Measurements from ENCODE around the gene CABP1.
A peak's percentile ranks its signal among the peaks of the same experiment; 100 is the strongest.
"Not testable (repeated sequence)": the region's sequence is repeated elsewhere in the genome, so short reads cannot be mapped to it uniquely, and the experiment has no call there.

CABP1 gene

GRCh38 chr12:120639771-120640721 lies at the start of gene CABP1:
Gene CABP1, plus strand, starts transcription at chr12:120640626. Its CDS starts 60 bp downstream, at chr12:120640686.
- DNase-seq: peak; percentile 66 to 68

DNA sequence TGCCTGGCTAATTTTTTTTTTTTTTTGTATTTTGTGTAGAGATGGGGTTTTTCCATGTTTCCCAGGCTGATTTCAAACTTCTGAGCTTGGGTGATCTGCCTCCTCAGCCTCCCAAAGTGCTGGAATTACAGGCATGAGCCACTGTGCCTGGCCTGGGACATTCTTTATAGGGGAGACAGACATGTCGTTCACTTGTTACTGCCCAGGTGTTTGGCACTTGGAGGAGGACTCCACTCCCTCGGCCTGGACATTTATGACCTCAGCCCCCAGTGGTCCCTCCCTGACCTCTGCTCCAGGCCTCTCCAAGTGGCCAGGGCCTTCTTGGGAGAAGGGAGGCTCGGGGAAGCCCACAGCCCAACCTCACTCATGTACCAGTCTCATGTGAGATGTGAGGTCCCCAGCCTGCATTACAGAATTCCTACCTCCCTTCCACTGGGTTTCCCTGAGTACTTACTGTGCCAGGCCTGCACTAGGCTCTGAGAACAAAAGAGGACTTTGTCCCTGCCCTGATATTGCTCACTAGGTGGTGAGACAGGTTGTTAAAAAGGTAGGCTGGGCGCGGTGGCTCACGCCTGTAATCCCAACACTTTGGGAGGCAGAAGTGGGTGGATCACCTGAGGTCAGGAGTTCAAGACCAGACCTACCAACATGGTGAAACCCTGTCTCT lies 49.6 kb upstream of the CABP1 start:
- DNase-seq: no peak

DNA sequence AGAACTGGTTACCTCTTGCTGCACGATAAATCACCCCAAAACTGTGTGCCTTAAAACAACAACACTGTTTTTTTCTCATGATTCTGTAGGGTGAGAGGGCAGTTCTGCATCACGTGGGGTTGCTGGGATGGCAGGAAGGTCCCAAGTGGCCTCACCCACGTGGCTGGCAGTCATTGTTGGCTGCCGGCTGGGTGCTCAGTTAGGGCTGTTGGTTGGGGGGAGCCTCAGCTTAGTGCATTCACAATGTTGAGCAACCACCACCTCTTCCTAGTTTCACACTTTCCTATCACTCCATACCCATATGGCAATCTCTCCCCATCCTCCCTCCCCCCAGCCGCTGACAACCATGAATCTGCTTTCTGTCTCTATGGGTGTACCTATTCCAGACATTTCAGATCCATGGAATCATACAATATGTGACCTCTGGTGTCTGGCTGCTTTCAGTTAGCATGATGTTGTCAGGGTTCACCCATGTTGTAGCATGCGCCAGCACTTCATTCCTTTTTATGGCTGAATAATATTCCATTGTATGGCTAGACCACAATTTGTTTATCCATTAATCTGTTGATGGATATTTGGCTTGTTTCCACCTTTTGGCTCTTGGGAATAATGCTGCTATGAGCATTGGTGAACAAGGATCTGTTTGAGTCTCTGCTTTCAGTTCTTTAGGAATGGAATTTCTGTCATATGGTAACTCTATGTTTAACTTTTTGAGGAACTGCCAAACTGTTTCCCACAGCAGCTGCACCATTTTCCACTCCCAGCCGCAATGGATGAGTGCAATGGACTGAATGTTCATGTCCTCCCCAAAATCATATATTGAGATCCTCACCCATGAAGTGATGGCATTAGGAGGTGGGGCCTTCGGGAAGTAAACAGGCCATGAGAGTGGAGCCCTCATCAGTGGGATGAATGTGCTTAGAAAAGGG lies 48.0 kb upstream of the CABP1 start:
- DNase-seq: no peak

DNA sequence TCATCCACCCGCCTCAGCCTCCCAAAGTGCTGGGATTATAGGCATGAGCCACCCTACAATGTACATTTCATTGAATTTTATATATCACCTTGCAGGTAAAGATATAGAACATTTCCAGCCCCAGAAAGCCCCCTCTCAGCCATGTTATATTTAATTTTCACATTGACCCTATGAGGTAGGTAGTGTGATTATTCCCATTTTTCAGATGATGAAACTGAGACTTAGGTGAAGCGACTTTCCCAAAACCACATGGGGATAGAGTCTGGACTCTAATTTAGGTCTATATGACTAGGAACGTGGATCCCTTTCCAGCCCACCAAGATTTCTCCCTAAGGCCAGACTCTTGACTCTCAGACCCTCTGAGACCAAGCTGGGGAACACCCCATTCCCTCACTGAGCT lies 43.5 kb upstream of the CABP1 start:
- DNase-seq: no peak

DNA sequence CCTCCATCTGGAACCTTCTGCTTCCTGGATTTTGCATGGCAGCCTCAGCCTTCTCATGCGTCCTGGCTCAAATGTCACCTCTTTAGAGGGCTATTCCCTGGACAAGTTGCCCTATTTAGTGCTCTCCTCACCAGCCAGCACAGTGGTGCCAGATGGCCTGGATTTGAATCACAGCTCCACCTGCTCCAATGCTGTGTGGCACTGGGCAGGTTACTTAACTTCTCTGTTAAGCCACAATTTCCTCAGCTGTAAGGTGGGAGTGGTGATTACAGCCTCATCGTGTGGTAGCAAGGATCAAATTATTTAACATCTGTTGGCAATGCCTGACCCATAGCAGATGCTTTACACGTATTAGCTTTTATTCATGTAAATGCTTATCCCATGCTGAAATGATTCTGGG lies 42.6 kb upstream of the CABP1 start:
- no peak for DNase-seq

- peak in 1 of 2 donors; percentile 33 for DNase-seq
Observed at GRCh38 chr12:120598674-120599463, 41.6 kb upstream of the CABP1 start.

- no peak for DNase-seq
Observed at GRCh38 chr12:120599672-120600552, 40.5 kb upstream of the CABP1 start.

DNA sequence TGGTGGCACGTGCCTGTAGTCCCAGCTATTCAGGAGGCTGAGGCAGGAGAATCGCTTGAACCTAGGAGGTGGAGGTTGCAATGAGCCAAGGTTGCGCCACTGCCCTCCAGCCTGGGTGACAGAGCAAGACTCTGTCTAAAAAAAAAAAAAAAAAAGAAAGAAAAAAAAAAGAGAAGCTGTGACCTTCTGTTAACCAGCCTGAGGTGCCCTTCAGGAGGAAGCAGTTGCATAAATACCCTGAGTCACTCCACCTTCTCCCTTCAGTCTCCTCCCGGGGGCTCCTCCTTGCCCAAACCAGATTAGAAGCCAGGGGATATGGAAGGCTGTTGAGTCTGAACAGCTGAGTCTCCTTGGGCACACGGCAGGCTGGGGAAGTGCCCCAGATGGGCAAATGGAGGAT lies 38.0 kb upstream of the CABP1 start:
- DNase-seq: peak in 1 of 2 donors; percentile 44

DNA sequence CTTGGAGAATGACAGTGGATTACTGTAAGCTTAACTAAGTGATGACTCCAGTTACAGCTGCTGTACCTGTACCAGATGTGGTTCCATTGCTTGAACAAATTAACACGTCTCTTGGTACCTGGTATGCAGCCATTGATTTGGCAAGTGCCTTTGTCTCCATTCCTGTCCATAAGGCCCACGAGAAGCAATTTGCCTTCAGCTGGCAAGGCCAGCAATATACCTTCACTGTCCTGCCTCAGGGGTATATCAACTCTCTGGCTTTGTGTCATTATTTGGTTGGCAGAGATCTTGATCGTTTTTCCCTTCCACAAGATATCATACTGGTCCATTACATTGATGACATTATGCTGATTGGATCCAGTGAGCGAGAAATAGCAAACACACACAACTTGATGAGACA lies 29.9 kb upstream of the CABP1 start:
- no peak for DNase-seq

DNA sequence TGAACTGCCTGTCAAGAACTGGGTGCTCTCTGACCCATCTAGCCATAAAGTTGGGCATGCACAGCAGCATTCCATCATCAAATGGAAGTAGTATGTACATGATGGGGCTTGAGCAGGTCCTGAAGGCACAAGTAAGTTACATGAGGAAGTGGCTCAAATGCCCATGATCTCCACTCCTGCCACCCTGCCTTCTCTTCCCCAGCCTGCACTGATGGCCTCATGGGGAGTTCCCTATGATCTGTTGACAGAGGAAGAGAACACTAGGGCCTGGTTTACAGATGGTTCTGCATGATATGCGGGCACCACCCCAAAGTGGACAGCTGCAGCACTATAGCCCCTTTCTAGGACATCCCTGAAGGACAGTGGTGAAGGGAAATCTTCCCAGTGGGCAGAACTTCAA lies 28.9 kb upstream of the CABP1 start:
- DNase-seq: not testable (repeated sequence)

DNA sequence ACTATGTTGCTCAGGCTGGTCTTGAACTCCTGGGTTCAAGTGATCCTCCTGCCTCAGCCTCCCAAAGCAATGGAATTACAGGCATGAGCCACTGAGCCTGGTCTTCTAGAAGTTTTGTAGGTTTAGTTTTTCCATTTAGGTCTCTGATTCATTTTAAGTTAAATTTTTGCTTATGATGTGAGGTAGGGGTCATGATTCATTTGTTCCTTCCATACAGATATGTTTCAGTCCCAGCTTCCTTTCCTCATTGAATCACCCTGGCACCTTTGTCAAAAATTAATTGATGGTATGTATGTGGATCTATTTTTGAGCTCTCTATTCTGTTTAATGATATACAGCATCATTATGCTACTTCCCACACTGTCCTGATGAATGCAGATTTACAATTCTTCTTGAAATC lies 25.6 kb upstream of the CABP1 start:
- DNase-seq: no peak

GRCh38 chr12:120617193-120617592 lies 23.2 kb upstream of the CABP1 start:
- DNase-seq: not testable (repeated sequence)

DNA sequence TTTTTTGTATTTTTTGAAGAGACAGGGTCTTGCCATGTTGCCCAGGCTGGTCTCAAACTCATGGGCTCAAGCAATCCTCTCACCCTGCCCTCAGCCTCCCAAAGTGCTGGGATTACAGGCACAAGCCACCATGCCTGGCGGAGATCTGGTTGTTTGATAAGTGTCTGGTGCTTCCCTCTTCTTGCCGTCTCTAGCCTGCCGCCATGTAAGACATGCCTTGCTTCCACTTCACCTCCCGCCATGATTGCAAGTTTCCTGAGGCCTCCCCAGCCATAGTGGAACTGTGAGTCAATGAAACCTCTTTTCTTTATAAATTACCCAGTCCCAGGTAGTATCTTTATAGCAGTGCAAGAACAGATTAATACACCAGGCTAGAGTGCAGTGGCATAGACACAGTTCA lies 22.7 kb upstream of the CABP1 start:
- not testable (repeated sequence) for DNase-seq

DNA sequence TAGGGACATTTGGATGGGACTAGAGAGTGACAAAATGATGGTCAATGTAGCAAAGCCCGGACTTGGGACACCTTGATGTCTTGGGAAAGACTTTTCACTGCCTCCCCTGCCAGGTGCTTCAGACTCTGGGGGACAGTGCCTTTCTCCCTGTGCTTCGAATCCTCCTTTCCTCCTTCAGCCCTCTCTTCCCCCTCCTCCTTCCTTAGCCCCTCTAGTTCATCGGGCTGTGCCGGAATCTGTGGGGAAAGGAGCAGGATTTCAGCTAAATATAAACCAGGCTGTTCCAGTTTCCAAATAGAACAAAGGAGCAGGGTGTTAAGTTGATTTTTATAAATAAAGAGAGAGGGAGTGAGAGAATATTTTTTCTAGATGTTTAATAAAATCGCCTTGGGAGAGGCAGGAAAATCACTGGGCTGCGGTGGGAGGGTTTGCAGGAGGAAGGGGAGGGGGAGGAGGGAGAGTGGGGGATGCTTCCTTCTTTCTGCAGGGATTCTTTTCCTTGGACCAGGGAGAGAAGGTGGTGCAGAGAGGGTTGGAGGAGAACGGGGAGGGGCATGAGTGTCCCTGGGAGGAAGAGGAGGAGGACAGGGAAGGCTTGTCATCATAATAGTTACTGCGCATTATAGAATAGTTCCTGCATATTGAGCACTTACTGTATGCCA lies 21.3 kb upstream of the CABP1 start:
- DNase-seq: no peak

GRCh38 chr12:120620624-120621023 lies 19.8 kb upstream of the CABP1 start:
- DNase-seq: no peak

DNA sequence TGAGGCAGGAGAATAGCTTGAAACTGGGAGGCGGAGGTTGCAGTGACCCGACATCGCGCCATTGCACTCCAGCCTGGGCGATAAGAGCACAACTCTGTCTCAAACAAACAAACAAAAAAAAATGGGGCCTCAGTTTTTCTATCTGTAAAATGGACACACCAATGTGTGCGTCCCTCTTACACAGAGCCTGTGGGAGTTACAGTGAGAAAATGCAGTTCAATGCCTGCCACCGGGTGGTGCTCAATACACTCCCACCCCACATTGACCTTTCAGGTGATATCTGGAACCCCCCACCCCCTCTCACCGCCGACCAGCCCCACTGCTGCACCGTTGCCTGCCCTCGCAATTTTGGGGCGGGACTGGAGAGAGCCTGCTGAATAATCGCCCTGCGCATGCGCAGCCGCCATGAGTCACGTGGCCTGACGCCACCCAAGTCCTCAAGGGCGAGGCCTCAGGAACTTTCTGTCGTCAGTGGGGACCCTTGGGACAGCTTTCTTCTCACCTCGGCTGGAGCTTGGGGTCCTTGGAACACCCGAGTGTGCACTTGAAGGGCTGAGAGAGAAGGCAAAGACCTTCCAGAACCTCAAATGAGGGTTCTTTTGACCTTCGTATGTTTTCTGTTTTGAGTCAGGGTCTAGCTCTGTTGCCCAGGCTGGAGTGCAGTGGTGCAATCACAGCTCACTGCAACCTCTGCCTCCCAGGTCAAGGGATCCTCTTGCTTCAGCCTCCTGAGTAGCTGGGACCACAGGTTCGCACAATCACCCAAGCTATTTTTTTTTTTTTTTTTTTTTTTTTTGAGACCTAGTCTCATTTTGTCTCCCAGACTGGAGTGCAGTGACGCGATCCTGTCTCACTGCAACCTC lies 14.6 kb upstream of the CABP1 start:
- peak; percentile 20 to 38 for DNase-seq

DNA sequence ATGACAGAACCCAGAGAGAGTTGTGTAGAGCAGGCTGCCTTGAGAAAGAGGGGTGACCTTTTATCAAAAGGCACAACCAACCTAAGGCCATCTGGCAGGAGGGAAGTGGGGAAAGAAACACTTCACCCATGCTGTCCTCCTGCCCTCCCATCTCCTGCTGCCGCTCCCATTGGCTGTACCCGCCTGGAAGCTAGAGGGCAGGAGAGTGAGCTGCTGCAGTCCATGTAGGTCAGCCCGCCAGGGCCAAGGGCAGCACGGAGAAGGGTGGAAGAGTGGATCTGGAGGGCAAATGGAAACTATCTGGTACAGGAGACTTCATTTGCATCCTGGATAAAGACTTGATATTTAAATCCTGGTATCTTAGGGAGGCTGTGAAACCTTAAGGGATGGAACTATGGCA lies 11.5 kb upstream of the CABP1 start:
- DNase-seq: no peak

DNA sequence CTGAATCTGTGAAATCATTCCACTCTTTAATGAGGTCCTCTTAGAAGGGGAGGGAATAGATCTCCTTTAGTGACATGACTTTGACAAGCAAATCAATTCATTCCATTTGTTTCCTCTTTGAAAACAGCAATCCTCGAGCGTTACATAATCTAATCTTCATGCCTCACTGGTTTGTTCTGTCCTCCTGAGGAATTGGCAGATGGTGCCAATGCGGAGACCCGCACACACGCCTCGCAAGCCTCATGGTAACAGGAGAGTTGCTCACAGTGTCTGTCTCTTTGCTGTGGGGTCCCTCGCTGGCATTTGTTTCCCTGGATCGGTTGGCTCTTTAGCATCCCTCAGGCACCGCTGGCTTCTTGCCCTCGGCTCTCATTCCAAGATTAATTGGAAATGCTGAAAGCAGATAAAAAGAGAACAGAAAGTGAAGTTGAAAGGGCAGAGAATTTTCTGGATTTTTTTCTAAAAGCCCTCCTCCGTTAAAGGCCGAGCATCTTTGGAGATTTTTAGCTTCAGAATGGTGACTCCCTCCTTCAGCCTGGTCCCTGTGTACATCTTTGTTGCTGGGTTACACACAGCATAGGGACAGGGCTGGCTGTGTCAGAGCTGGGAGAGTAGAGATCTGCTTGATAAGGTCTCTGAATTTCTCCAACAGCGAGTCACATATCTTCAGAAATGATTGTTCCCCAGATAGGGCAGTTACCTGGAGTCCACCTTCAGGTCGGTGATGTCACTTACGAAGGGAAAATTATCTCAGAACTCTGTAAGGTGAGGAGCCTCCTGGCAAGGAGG lies 10.1 kb upstream of the CABP1 start:
- no peak for DNase-seq

GRCh38 chr12:120631097-120631496 lies 9.3 kb upstream of the CABP1 start:
- no peak for DNase-seq
